OCI-LY7 (cell line): ENCODE results near the gene PAK1.

ENCODE experiments used
- CTCF ChIP-seq: fragments of 200-600 bp; sonication (generic); conservative IDR thresholded peaks from 2 replicates; pipeline ENCODE4 v1.5.1; 2014; ENCODE audit warnings: mild to moderate bottlenecking, antibody characterized with exemption, low read length, moderate library complexity, mixed read lengths
- EZH2phosphoT487 ChIP-seq: fragments of 200-600 bp; sonication (generic); IDR thresholded peaks from 2 replicates; pipeline ENCODE4 v1.6.1; 2018; ENCODE audit warnings: low read depth, borderline replicate concordance, mild to moderate bottlenecking, mixed run types, antibody characterized with exemption, low read length, moderate library complexity, mixed read lengths

DNA sequence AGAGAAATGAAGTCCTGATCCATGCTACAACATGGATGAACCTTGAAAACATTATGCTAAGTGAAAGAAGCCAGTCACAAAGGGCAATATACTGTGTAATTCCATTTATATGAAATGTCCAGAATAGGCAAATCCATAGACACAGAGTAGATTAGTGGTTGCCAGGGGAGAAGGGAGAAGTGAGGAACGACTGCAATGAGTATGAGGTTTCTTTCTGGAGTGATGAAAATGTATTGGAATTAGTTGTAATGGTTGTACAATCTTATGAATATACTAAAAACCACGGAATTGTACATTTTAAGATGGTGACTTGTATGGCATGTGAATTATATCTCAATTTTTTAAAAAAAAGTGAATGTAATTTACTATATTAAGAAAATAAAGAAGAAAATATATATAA is 89.3 kb downstream of the PAK1 start:
- TF ChIP-seq CTCF (no peak), EZH2phosphoT487 (no peak)
